Measurements from ENCODE around the gene MUC3A.
"Not testable (repeated sequence)": the region's sequence is repeated elsewhere in the genome, so short reads cannot be mapped to it uniquely, and the experiment has no call there.

GRCh38 chr7:101000025-101000424 is 50.7 kb downstream of the MUC3A start:
- TF ChIP-seq CTCF (IDR thresholded peaks at IDR 0.05; ENCODE audit: low read depth, low read length); POLR2A (IDR thresholded peaks at IDR 0.05; ENCODE audit: extremely low read depth, insufficient read length); MYC (IDR thresholded peaks at IDR 0.05; ENCODE audit: low read depth, low read length); MAX (IDR thresholded peaks at IDR 0.05; ENCODE audit: low read depth, low read length): not testable (repeated sequence)

All from NB4 (cell line).